ENCODE data around the gene KDM3A.
A peak's percentile ranks its signal among the peaks of the same experiment; 100 is the strongest.
"Not testable (repeated sequence)": the region's sequence is repeated elsewhere in the genome, so short reads cannot be mapped to it uniquely, and the experiment has no call there.

The KDM3A gene

DNA sequence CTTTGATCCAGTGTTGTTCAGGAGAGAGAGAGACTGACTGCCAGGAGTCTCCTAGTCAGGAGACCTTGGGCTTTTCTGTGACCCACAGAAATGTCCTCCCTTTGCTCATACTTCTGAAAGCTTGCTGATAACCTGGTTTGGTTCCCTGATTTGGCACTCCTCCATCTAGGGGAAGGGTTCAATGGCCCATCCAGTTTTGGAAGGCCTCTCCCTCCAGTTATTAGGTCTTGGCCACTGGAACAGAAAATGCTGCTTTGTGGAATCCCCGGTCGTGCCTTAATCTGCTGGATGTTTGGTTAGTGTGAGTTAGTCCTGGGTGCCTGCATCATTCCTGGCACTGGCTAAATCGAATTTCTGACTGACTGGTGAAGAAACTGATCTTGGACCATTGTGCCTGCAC, 35.7 kb downstream of the KDM3A start:
- no peak for DNase-seq (ENCODE audit: low spot score)

GRCh38 chr2:86477349-86477748, 36.2 kb downstream of the KDM3A start:
- no peak for DNase-seq (ENCODE audit: low spot score)

GRCh38 chr2:86480105-86480504, 38.9 kb downstream of the KDM3A start:
- no peak for DNase-seq (ENCODE audit: low spot score)

GRCh38 chr2:86482034-86482433, 40.9 kb downstream of the KDM3A start:
- peak; percentile 27 for DNase-seq (ENCODE audit: low spot score)

DNA sequence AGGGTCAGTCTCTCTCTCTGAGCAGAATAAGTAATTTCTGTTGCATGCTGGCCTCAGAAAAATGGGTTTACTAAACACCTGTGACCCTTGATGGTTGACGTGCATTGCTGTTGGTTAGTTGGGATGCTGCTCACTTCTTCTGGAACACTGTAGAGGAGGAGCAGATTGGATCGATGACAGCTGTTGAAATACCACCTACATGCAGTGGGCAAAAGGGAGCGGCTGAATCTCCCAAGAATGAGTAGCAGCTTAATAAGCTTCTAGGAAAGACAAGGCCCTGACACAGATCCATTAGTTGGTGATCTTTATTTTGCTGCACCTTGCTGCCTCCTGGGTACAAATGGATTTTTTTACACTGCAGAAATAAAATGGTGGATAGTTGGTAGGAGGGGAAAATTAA, 43.2 kb downstream of the KDM3A start:
- DNase-seq (ENCODE audit: low spot score): no peak

DNA sequence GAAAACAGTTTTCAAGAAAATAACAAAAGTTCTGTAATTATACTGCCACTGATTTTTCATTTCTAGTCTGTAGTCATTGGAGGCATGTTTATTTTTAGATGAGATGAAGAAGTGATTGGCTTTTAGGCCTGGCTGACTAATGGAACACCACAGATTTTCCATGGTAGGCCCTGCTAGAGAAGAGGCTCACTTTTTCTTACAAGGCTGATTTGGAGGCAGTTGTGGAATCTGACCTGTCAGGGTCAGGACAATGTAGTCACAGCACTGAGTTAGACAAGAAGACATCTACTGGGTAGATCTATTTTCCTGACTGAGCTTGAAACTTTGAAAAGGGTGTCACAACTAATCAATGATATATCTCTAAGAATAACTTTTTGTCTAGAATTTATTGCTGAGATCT, 43.9 kb downstream of the KDM3A start:
- DNase-seq (ENCODE audit: low spot score): no peak

GRCh38 chr2:86485802-86486201, 44.6 kb downstream of the KDM3A start:
- DNase-seq (ENCODE audit: low spot score): no peak

DNA sequence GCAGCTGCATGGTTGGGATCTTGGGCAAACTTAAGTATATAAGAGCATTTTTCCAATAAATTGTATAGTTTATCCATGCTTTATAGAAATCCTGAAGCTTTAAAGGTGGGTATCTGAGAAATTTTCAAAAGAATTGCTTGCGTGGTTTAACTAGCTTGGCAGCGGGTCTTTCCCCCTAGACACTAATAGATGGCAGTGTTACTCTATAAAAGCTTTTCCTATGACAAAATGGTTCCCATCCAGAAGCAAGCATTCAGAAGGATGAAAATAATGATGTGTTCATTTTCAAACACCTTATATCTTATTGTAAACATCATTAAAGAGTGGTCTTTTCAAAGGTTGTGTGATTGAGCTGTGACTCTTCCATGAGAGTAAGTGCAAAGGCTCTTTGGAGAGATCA, 45.9 kb downstream of the KDM3A start:
- no peak for DNase-seq (ENCODE audit: low spot score)

DNA sequence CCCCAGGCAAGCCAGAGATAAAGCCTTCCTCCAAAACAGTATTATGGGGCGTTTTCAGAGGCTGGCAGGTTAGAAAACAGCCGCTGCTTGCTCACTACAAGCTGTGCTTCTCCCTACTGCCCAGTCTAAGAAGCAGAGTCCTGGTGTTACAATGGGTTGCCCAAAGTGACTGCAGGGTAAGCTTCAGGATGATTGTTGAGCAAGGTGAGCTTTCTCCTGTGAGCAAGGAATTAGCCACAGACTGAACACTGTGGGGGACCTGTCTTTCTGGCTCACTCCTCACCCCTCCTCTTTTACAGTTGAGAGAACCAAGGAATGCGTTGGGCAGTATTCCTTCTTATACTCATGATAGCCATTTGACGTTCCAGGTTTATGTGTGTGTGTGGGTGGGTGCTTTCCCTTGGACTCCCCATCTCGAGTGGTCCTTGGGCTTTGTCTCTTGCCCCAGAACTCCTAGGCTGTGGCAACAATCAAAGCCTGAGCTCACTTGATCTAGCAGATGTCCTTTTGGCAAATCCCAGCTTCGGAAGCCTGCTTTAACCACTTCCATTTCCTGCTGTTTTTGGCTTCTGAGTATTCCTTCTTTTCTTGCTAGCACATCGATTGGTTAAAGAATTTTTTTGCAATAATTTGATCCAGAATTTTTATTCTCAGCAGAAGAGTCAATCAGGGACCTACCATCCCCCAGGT, 47.5 kb downstream of the KDM3A start:
- DNase-seq (ENCODE audit: low spot score): no peak

DNA sequence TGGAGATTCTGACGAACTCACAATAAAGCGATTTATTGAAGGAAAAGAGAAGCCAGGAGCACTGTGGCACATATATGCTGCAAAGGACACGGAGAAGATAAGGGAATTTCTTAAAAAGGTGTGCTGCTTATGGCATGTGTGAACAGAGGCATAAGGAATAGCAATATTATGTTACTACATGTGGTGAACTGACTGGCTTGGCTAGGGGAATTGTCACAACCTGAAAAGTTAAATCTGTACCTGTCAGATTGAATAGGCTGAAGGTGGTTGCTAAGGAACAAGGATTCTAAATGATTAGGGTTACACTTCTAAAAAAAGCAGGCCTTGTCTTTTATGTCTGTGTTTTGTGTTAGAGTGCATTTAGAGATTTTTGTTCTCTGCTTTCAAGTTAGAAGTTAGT, 48.4 kb downstream of the KDM3A start:
- DNase-seq (ENCODE audit: low spot score): no peak

DNA sequence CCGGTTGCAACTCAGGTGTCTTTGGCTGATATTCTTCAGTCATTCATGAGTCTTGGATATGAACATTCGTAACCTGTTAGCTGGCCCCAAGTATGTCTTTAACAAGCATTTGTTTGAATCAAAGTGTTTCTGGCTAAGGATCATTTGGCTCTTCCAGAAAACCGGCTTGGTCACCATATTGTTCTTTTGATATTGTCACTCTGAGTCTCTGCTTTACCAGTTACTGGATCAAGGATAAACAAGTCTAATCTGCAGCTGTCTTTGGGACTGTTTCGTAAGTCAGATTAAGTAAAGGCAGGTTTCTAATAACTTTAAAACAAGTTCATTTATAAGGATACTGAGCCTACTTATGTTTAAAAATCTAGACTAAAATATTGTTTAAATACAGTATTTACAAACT, 49.1 kb downstream of the KDM3A start:
- no peak for DNase-seq (ENCODE audit: low spot score)

DNA sequence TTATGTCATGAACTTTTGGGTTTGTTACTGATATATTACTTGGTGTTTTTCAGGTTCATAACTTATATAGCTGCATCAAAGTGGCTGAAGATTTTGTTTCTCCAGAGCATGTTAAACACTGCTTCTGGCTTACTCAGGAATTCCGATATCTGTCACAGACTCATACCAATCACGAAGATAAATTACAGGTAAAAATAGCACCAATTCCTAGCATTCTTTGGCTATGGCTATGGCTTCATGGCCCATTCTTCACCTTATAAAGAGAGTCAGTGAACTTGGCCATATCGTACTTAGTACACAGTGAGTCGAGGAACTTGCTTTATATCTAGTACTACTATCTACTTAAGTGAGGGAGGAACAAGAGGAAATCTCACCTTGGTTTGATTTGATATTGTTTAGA, 49.9 kb downstream of the KDM3A start:
- no peak for DNase-seq (ENCODE audit: low spot score)

GRCh38 chr2:86492048-86492453, 50.9 kb downstream of the KDM3A start:
- no peak for DNase-seq (ENCODE audit: low spot score)

GRCh38 chr2:86496391-86496790, 55.2 kb downstream of the KDM3A start:
- DNase-seq (ENCODE audit: low spot score): not testable (repeated sequence)

DNA sequence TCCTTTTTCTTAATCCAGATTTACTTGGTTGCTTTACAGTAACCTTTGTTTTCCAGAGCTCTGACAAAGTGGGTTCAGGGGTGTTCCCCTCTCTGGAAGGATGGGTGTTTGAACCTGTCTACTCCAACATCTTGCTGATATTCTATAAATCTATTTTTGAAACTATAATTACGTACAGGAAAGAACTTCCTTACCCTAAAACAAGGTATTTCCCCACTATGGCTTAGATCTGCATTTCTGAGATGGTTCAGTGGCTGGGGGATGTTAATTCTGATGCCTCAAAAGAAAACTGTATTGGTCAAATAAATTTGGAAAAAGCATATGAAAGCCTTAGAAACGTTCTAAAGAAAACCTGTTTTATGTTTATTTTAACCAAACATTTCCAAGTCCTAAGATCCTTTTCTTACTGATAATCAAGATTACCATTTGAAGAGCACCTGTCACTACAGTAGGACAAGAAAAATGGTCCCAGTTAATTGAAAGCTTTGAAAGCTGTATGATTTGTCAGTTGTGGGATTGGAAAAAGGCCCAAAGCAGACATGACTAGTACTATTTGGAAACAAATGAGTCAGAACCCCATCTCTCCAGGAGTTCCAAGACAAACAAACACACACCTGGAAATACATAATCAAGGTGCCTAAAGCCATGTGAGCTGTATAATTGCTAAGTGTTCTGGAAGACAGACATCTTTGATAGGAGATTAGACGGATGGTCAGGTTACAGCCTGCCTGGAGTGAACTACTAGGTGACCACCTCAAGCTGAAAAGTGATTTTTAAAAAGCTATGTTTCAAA, 57.5 kb downstream of the KDM3A start:
- DNase-seq (ENCODE audit: low spot score): no peak

- no peak for DNase-seq (ENCODE audit: low spot score)
Observed at GRCh38 chr2:86499326-86499725, 58.2 kb downstream of the KDM3A start.

GRCh38 chr2:86500325-86501083, 59.3 kb downstream of the KDM3A start:
- no peak for DNase-seq (ENCODE audit: low spot score)

GRCh38 chr2:86507600-86507999, 66.4 kb downstream of the KDM3A start:
- no peak for DNase-seq (ENCODE audit: low spot score)

DNA sequence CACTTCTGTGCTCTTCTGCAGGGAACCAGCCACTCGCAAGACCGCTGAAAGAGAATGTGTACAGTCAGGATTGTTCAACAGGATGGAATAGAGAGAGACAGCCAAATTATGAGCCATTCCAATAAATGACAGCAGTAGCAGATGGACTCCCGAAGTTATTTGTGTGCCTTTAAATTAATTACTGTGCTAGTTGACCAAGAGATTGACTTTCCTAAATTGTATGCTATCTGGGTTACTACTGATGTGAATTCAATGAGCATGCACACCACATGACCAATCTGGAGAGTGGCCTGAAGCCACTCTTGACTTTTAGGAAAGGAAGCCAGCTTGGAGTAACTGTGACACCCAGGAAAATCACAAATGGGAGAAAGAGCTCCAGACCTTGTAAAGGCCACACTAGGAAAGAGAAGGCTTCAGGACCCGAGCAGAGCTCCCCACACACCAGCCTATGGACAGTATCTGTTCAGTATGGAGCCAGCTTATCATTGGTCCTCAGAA, 69.3 kb downstream of the KDM3A start:
- DNase-seq (ENCODE audit: low spot score): no peak

DNA sequence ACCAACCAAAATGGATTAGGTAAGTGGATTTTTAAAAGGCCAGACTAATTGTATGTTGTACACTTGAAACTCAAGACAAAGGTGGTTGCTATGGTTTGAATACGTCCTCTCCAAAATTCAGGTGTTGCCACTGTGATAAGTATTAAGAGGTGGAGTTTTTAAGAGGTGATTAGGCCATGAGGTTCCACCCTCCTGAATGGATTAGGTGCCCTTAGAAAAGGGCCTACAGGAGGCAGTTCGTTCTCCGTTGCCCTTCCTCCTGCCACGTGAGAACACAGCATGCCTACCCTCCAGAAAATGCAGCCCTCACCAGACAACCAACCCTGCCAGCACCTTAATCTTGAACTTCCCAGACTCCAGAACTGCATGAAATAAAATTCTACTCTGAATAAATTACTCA, 70.9 kb downstream of the KDM3A start:
- DNase-seq (ENCODE audit: low spot score): no peak

GRCh38 chr2:86512892-86513291, 71.7 kb downstream of the KDM3A start:
- DNase-seq (ENCODE audit: low spot score): no peak

- no peak for DNase-seq (ENCODE audit: low spot score)
Observed at GRCh38 chr2:86513948-86514660, 72.9 kb downstream of the KDM3A start.

Measured in activated CD4-positive, alpha-beta T cell treated with anti-CD3 and anti-CD28 coated beads, Interleukin-2, Interleukin-4, amounts not matched to agents 100 ng/mL and 50 ng/mL, durations not matched to agents 16 hours and 8 hours (primary cell).